ENCODE measurements around the gene ODC1.

ODC1 gene

DNA sequence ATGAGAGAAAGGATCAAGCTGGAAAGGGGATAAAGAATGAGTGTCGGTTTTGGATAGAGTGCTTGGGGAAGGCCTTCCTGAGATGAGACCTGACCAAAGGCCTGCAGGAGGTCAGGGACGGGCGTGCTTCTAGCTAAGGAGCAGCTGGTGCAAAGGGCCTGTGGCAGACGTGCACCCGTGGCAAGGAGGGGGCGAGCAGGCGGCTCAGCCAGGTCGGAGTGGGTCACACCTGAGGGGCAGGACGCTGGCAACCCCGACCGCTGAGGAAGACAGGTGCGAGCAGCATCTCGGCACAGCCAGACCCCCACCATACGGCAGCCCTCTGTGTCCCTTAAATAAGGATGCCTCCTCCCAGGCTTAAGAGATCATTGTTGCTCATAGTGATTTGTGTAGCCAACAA is 48.1 kb downstream of the ODC1 start:
- DNase-seq (ENCODE audit: low read depth), result no peak

DNA sequence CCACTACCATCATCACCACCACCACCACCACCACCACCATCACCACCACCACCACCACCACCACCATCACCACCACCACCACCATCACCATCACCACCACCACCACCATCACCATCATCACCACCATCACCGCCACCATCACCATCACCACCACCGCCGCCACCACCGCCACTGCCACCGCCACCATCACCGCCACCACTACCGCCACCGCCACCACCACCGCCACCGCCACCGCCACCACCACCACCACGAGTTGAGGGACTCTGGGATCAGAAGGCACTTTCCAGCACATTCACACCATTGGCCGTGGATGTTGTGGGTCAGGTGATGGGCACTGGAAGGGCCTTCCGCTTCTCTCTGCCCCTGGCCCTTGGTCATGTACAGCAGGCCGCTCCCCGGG is 48.8 kb downstream of the ODC1 start:
- no peak for DNase-seq (ENCODE audit: low read depth)

DNA sequence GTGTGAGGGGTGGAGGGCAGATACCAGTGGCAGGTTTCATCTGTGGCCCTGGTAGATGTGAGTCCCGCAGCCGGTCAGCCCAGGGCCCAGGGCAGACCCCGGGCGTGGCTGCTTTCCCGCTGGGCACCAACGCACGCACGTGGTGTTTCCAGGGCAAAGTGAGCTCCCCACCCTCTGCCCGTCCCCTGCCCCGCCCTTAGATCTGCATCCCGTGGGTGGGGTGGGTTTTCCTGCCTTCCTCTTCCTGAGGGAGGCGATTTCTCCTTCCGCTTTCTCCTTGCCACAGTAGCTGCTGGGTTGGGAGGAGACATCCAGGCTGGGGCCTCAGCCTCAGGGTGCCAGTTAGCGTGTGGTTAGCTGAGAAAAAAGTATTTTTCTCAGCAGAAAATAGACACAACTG is 49.6 kb downstream of the ODC1 start:
- DNase-seq (ENCODE audit: low read depth), result no peak

DNA sequence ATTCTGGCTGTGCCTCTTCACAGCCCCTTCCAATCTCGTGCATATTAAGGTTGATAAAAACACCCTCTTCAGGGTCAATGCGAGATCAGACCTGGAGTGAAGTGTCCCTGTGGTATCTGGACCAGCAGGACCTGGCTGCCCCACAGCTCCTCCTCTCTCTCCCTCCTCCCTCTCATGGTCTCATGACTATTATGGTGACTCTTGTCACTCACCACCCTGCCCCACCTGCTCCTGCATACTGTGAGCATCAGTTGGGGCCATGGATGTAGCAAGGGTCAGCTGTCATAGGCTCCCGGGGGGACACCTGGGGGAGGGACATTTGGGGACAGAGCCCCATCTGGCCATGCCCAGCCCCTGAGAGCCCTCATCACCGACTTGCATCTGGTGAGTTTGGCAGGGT is 50.2 kb downstream of the ODC1 start:
- no peak for DNase-seq (ENCODE audit: low read depth)

DNA sequence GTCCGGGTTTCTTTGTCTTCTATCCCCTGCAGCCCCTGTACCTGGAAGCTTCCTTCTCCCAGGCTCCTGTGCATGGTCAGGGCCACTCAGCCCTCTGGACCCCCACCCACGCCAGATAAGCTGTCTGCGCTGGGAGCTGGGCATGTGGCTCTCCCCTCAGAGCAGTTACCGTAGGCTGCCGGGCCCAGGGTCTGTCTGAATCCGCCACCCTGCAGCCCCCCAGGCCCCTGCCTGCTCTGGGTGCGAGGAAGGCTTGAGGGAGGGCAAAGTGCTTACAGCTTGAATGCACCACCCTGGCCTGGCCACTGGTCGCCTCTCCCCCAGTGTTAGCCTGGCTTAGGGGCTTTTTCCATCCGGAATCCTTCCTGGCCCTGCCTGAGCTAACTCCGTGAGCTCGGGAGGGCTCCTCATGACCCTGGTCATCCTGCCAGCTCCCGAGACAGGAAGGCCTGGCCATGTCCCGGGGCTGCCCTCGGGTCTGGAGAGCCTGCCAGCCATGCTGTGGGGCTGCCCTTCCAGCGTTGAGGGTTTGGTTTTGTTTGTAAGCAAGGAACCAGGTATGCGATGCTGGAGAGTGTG is 50.7 kb downstream of the ODC1 start:
- no peak for DNase-seq (ENCODE audit: low read depth)

DNA sequence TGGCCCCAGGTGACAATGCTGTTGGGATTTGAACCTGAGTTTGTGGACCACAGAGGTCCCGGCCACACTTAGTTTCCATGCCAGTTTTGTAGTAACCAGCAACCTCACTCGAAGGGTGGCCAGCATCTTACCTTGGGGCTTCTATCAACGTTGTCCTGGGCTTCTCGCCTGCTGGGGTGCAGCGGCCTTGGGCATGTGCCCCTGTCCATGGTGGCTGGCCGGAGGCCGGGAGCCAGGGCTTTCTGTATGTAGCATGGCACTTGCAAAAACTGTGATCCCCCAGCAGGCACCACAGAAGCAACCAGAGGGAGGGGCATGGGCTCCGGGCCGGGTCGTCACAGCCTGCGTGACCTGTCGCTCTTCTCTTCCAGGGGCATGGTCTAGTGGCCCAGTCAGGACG is 51.7 kb downstream of the ODC1 start:
- DNase-seq (ENCODE audit: low read depth), result no peak

DNA sequence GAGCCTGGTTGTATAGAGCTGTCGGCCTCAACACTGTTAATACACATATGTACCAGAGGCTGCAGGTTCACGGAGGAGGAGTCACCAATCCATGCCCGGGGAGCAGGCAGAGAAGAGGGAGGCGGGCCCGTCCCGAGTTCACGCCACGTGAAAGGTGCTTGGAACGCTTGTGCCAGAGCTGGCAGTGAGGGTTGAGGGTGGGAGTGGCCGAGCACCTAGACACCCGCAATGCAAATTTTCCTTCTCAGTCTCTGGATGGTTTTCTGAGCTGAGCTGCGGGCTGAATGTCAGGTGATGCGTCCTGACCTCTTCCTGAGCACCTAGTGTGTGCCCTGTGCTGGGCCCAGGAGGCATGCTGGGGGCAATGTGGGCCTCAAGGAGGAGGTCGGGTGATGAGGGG is 52.2 kb downstream of the ODC1 start:
- no peak for DNase-seq (ENCODE audit: low read depth)

DNA sequence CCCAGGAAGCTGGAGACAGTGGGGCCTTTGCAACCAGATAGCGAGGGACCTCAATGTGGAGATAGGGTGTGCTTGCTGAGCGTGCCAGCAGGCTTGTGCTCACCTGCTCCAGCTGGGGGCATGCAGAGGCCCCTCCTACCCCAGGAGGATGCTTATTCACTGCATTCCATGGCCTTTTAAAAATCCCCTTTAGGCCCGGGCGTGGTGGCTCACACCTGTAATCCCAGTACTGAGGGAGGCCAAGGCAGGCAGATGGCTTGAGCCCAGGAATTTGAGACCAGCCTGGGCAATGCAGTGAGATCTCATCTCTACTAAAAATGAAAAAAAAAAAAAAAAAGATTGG is 54.5 kb downstream of the ODC1 start:
- DNase-seq (ENCODE audit: low read depth), result no peak

DNA sequence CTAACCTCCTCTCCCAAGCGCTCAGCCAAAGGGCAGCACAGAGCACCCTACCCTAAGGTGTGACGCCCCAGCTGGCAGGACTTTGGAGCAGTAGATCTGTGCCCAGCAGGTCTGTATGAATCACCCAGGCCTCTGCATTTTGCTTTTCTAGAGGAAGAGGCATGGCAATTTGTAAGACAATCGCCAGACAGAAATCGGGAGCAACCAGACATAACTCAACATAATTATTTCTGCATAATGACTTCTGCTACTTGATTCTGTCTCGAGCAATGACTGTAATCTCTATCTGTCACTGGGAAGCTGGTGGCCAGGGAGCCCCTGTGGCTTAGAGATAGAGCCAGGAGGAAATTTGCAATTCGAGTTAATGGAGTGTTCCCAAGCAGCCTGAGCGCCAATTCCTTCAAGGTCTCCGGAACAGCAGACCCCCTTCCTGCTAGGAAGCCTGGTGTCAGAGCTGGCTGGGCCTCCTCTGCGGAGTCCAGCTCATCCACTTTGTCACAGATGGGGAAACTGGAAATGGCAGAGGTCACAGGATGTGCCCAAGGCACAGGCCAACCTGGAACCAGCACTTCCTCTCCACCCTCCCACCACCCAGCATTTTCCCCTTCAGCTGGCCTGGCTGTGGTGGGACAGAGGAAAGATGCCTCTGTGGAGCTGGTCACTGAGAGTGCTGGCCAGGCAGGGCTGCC is 55.0 kb downstream of the ODC1 start:
- DNase-seq (ENCODE audit: low read depth), result no peak

DNA sequence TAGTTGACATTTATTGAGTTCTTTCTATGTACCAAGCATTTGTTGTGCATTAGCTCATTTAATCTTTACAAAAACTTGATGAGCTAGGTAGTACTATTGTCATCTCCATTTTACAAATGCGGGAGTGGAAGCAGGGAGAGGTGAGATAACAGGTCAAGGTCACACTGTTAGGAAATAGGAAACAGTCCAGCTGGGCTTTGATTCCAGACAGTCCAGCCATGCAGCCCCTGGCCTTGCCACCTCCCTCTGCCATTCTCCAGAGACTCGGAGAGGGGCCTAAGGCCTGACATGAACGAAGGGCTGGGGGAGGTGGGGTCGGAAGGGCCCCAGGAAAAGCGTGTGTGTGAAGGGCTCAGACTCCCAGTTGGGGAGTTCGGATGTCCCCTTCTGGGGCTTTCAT is 55.6 kb downstream of the ODC1 start:
- no peak for DNase-seq (ENCODE audit: low read depth)

DNA sequence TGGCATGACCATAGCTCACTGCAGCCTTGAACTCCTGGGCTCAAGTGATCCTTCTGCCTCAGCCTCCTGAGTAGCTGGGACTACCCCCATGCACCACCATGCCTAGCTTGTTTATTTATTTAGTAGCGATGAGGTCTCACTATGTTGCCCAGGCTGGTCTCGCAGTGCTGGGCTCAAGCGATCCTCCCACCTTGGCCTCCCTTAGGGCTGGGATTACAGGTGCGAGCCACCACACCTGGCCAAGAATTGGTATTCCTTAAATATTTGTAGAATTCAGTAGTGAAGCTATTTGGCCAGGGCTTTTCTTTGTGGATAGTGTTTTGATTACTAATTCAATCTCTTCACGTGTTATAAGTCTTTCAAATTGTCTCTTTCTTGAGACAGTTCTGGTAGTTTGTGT is 56.0 kb downstream of the ODC1 start:
- DNase-seq (ENCODE audit: low read depth), result no peak

DNA sequence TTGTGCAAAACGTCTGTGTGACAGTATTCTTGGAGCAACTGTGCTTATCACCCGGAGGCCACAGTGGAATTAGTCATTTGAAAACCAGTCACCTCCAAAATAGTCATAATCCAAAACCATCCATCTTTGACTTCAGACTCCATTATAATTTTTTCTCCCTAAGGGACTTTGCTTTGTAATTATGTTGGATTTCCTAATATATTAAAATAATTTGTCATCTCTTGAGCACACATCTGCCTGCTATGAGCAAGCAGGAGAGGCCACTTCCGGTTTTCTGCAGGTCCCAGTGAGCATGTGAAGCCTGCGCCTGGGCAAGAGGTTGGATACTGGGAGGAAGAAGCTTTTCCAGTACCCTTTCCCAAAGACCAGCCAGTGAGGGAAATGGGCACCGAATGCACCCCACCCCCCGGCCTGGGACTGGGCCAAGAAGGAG is 57.7 kb downstream of the ODC1 start:
- no peak for DNase-seq (ENCODE audit: low read depth)
